ENCODE data around the gene GMPS. TPM values are rescaled to one million over a fixed set of nuclear protein-coding genes. Genes with fewer than 3 reads are reported as not detected.
"Not testable (repeated sequence)": the region's sequence is repeated elsewhere in the genome, so short reads cannot be mapped to it uniquely, and the experiment has no call there.

GMPS gene
- total RNA-seq, 1 donor from 2014 or later, result 16.2 TPM

DNA sequence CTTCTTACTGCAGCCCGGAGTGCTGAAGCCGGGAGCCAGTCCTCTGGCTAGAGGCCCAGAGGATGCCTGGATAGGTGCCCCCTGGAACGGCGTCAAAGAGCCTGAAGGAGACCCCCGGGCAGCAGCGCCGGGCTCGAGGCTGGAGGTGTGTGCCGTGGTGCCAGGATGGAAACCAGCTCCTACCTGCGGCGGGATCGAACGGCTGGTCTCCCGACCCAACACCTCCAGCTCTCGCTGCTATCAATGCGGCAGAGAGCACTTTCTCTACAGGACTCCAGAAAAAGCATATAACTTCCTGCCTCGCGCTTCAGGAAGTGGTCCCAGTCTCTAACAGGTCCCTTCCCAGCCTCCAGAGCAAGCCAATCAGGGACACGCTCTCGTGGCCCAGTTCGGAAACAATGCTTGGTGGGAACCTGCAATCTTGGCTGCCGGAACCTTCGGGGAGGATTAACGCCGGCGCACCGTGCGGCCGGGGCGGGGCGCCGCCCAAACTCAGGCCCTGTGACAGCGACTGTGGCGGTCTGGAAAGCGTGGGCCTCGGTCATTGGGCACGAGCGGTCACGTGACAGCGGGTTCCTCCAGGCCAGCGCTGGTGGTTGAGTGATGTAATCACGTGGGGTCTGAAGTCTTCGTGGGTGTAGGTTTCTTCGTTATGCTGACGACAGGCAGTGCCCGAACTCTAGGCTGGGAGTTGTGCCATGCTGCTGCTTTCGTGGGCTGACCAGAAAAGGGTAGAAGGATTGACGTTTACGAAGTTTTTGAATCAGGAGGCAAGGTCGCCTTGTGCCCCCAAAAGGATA is 16.1 kb upstream of the GMPS start, which contains the start of gene SLC33A1:
Gene SLC33A1 (minus strand): TSS at position 287 of the 800 bp plus-strand sequence. CDS start 430 bp downstream, outside the sequence.
- Histone ChIP-seq H3K27me3 (ENCODE audit: control insufficient read depth in 3 of 3, insufficient read depth in 3 of 3, low read length in 3 of 3) (no peaks in the 10 kb centered on the region), H3K9me3 (ENCODE audit: control insufficient read depth in 3 of 3, low read length in 3 of 3) (no peaks in the 10 kb centered on the region), H3K27ac (ENCODE audit: low read depth, low read length) (peak within 1 kb of the TSS; percentile 98), H3K4me1 (ENCODE audit: control insufficient read depth in 3 of 3, insufficient read depth in 3 of 3, low read length in 3 of 3) (peaks cover 19 to 25% (median 24%) of the 10 kb centered on the region in 3 donors), H3K36me3 (ENCODE audit: control insufficient read depth in 3 of 3, insufficient read depth in 3 of 3, low read length in 3 of 3) (no peaks in the 10 kb centered on the region), H3K4me3 (ENCODE audit: low read length in 3 of 3) (peak within 1 kb of the TSS; percentile 97 to 98 (median 97)), H3K9ac (ENCODE audit: low read depth in 1 of 3, low read length in 3 of 3) (peak within 1 kb of the TSS; percentile 96 to 98 (median 96))

DNA sequence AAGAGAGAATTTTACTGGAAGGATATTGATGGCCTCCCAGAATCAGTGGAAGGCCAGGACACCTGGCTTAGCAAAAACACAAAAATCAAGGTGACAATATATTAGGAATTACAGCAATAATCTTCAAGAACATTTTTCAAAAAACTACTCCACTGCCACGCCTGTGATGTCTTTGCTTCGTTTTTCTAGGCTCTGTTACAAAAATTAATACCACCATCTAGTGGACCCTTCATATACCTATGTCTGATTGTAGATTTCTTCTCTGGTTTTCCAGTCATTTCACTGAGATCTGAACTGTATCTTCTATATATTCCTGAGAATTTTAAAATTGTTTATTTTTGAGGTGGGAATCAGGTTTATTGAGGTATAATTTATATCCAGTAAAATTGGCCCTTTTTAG is 10.6 kb upstream of the GMPS start:
- Histone ChIP-seq H3K4me3 (ENCODE audit: low read length in 3 of 3) (no peak overlapping the region), H3K27me3 (ENCODE audit: control insufficient read depth in 3 of 3, insufficient read depth in 3 of 3, low read length in 3 of 3) (no peaks in the 10 kb centered on the region), H3K9me3 (ENCODE audit: control insufficient read depth in 3 of 3, low read length in 3 of 3) (no peaks in the 10 kb centered on the region), H3K27ac (ENCODE audit: low read depth, low read length) (no peak overlapping the region), H3K36me3 (ENCODE audit: control insufficient read depth in 3 of 3, insufficient read depth in 3 of 3, low read length in 3 of 3) (no peaks in the 10 kb centered on the region), H3K4me1 (ENCODE audit: control insufficient read depth in 3 of 3, insufficient read depth in 3 of 3, low read length in 3 of 3) (no peaks in the 10 kb centered on the region), H3K9ac (ENCODE audit: low read depth in 1 of 3, low read length in 3 of 3) (no peak overlapping the region)

DNA sequence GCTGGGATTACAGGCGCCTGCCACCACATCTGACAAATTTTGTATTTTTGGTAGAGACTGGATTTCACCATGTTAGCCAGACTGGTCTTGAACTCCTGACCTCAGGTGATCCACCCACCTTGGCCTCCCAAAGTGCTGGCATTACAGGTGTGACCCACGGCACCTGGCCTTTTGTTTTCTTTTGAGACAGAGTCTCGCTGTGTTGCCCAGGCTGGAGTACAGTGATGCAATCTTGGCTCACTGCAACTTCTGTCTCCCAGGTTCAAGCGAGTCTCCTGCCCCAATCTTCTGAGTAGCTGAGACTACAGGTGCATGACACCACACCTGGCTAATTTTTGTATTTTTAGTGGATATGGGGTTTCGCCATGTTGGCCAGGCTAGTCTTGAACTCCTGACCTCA is 10.0 kb upstream of the GMPS start:
- H3K9ac ChIP-seq (ENCODE audit: low read depth in 1 of 3, low read length in 3 of 3); H3K4me1 ChIP-seq (ENCODE audit: control insufficient read depth in 3 of 3, insufficient read depth in 3 of 3, low read length in 3 of 3); H3K4me3 ChIP-seq (ENCODE audit: low read length in 3 of 3); H3K36me3 ChIP-seq (ENCODE audit: control insufficient read depth in 3 of 3, insufficient read depth in 3 of 3, low read length in 3 of 3); H3K9me3 ChIP-seq (ENCODE audit: control insufficient read depth in 3 of 3, low read length in 3 of 3); H3K27ac ChIP-seq (ENCODE audit: low read depth, low read length); H3K27me3 ChIP-seq (ENCODE audit: control insufficient read depth in 3 of 3, insufficient read depth in 3 of 3, low read length in 3 of 3): not testable (repeated sequence)

DNA sequence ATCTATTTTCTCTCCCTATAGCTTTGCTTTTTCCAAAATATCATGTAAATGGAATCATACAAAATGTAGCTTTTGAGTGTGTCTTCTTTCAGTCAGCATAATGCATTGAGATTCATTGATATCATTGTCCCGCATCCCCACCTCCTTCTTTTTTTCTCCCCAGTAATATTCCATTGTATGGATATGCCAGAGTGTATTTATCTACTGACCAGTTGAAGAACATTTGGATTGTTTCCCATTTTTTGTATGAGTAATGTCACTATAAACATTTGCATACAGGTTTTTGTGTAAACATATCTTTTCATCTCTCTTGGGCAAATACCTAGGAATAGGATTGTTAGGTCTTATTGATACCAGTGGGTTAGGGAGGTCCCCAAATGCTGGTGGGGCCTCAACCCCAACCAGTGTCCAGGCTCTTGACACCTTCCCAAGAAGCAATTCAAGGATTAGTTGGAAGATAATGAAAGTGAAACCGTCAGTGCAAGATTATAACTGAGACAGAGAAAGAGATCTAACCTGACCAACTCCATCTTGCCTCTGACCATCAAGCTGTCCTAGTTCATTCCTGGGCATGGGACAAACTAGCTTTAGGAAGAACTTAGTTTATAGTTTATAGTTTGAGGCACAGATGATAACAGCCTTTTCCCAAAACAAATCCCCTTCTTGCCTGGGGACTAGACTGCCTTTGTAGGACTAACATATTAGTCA is 8.8 kb upstream of the GMPS start:
- H3K9ac ChIP-seq (ENCODE audit: low read depth in 1 of 3, low read length in 3 of 3), result no peak overlapping the region
- no peaks in the 10 kb centered on the region for H3K9me3 ChIP-seq (ENCODE audit: control insufficient read depth in 3 of 3, low read length in 3 of 3)
- no peaks in the 10 kb centered on the region for H3K4me1 ChIP-seq (ENCODE audit: control insufficient read depth in 3 of 3, insufficient read depth in 3 of 3, low read length in 3 of 3)
- H3K4me3 ChIP-seq (ENCODE audit: low read length in 3 of 3), result no peak overlapping the region
- no peaks in the 10 kb centered on the region for H3K27me3 ChIP-seq (ENCODE audit: control insufficient read depth in 3 of 3, insufficient read depth in 3 of 3, low read length in 3 of 3)
- H3K27ac ChIP-seq (ENCODE audit: low read depth, low read length), result no peak overlapping the region
- no peaks in the 10 kb centered on the region for H3K36me3 ChIP-seq (ENCODE audit: control insufficient read depth in 3 of 3, insufficient read depth in 3 of 3, low read length in 3 of 3)

DNA sequence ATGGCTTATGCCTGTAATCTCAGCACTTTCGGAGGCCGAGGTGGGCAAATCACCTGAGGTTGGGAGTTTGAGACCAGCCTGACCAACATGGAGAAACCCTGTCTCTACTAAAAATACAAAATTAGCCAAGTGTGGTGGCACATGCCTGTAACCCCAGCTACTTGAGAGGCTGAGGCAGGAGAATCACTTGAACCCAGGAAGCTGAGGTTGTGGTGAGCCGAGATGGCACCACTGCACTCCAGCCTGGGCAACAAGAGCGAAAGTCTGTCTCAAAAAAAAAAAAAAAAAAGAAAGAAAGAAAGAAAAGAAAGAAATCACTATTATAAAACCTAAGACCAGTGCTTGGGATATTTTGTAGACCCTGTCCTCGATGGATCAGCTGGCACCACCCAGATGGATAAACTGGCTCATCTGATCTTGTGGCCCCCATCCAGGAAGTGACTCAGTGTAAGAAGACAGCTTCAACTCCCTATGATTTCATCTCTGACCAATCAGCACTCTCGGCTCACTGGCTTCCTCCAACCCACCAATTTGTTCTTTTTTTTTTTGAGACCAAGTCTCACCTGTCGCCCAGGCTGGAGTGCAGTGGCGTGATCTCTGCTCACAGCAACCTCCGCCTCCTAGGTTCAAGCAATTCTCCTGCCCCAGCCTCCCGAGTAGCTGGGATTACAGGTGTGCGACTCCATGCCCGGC is 8.0 kb upstream of the GMPS start:
- not testable (repeated sequence) for H3K27me3 ChIP-seq (ENCODE audit: control insufficient read depth in 3 of 3, insufficient read depth in 3 of 3, low read length in 3 of 3); H3K9ac ChIP-seq (ENCODE audit: low read depth in 1 of 3, low read length in 3 of 3); H3K27ac ChIP-seq (ENCODE audit: low read depth, low read length); H3K4me1 ChIP-seq (ENCODE audit: control insufficient read depth in 3 of 3, insufficient read depth in 3 of 3, low read length in 3 of 3); H3K4me3 ChIP-seq (ENCODE audit: low read length in 3 of 3); H3K9me3 ChIP-seq (ENCODE audit: control insufficient read depth in 3 of 3, low read length in 3 of 3); H3K36me3 ChIP-seq (ENCODE audit: control insufficient read depth in 3 of 3, insufficient read depth in 3 of 3, low read length in 3 of 3)

DNA sequence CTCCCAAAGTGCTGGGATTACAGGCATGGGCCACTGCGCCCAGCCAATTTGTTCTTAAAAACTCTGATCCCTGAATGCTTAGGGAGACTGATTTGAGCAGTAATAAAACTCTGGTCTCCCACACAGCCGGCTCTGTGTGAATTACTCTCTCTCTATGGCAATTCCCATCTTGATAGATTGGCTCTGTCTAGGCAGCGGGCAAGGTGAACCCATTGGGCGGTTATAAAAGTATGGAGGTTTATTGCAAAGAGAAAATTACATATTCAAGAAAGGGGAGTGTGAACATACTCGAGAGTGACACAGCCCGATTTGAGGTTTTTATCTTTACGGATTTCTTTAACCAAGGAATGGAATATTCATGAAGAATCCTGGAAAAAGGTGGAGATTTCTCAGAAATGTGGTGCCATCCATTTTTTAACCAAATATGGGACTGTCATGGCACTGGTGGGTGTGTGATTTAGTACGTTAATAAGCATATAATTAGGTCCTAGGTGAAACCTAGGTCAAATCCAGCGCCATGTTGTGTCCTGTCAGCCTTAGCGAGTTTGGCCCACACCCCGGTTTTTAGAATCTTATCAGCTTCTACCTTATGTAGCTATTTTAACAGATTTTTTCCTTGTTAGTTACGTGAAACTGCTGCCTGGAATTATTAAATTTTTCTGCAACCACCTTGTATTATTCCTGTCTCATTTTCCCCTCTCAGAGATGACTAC is 7.2 kb upstream of the GMPS start:
- no peak overlapping the region for H3K27ac ChIP-seq (ENCODE audit: low read depth, low read length)
- no peaks in the 10 kb centered on the region for H3K9me3 ChIP-seq (ENCODE audit: control insufficient read depth in 3 of 3, low read length in 3 of 3)
- no peak overlapping the region for H3K9ac ChIP-seq (ENCODE audit: low read depth in 1 of 3, low read length in 3 of 3)
- H3K4me1 ChIP-seq (ENCODE audit: control insufficient read depth in 3 of 3, insufficient read depth in 3 of 3, low read length in 3 of 3), result no peaks in the 10 kb centered on the region
- no peaks in the 10 kb centered on the region for H3K36me3 ChIP-seq (ENCODE audit: control insufficient read depth in 3 of 3, insufficient read depth in 3 of 3, low read length in 3 of 3)
- H3K4me3 ChIP-seq (ENCODE audit: low read length in 3 of 3), result no peak overlapping the region
- H3K27me3 ChIP-seq (ENCODE audit: control insufficient read depth in 3 of 3, insufficient read depth in 3 of 3, low read length in 3 of 3), result no peaks in the 10 kb centered on the region

DNA sequence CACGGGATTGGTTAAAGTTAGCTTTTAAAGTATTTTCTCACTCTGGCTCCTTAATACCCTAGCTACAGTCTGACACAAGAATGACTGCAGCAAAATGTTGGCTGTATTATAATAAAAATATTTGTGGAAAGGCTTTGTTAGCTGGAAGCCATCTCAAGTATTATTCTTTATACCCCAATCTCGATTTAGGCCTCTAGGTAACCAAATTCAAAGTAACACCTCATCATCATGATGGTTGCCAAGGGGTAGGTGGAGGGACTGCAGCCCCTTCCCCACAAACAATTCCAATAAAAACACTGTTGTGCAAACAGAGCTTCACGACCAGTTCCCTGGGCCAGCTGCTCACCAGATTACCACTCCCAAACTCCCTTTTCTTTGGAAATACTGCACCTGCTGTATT is 759 bp upstream of the GMPS start:
- Histone ChIP-seq H3K27ac (ENCODE audit: low read depth, low read length) (peak overlapping the region; percentile 80), H3K4me3 (ENCODE audit: low read length in 3 of 3) (peak overlapping the region; percentile 73 to 89 (median 74)), H3K9me3 (ENCODE audit: control insufficient read depth in 3 of 3, low read length in 3 of 3) (no peaks in the 10 kb centered on the region), H3K9ac (ENCODE audit: low read depth in 1 of 3, low read length in 3 of 3) (peak overlapping the region; percentile 86 to 90 (median 87)), H3K4me1 (ENCODE audit: control insufficient read depth in 3 of 3, insufficient read depth in 3 of 3, low read length in 3 of 3) (peaks cover 10 to 21% (median 17%) of the 10 kb centered on the region in 3 donors), H3K27me3 (ENCODE audit: control insufficient read depth in 3 of 3, insufficient read depth in 3 of 3, low read length in 3 of 3) (no peaks in the 10 kb centered on the region), H3K36me3 (ENCODE audit: control insufficient read depth in 3 of 3, insufficient read depth in 3 of 3, low read length in 3 of 3) (no peaks in the 10 kb centered on the region)

DNA sequence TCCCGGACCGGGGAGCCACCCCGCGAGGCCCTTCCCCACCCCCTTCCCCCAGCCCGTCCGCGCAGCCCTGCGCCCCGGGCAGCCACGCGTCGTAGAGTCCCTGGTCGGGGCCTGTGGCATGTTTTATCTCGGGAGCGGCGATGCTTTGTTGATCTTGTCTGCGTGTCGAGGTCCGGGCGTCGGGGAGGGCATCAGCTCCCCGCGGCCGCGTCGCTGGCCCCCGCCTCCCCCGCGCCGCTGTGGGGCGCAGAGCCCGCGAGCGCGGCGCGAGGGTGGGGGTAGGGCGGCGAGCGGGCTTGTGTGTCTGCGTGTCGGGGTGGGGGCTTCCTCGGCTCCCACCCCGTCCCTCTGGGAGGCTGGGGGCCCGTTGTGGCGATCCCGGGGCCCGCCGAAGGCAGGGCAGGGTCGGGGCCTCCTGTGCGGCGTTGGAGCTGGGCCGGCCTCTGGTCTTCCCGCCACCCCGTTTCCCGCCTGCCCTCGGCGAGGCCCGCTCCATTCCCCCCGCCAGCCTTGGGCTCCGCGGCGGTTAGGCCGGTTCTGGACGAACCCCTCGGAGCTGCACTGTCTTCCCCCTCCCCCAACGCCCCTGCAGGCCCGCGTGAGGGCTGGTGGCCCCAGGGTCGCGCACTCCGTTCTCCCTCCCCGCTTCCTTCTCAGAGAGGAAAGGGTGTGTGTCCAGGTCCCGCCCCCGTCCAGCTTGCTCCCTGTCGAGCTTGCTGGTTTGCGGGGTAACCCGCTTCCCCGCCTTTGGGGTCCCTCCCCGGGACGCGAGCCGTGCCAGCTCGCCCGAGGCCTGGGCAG is 695 bp downstream of the GMPS start:
- peak overlapping the region; percentile 86 for H3K27ac ChIP-seq (ENCODE audit: low read depth, low read length)
- peaks cover 10 to 26% (median 17%) of the 10 kb centered on the region in 3 donors for H3K4me1 ChIP-seq (ENCODE audit: control insufficient read depth in 3 of 3, insufficient read depth in 3 of 3, low read length in 3 of 3)
- H3K9me3 ChIP-seq (ENCODE audit: control insufficient read depth in 3 of 3, low read length in 3 of 3), result no peaks in the 10 kb centered on the region
- H3K36me3 ChIP-seq (ENCODE audit: control insufficient read depth in 3 of 3, insufficient read depth in 3 of 3, low read length in 3 of 3), result no peaks in the 10 kb centered on the region
- no peaks in the 10 kb centered on the region for H3K27me3 ChIP-seq (ENCODE audit: control insufficient read depth in 3 of 3, insufficient read depth in 3 of 3, low read length in 3 of 3)
- peak overlapping the region; percentile 79 to 88 (median 87) for H3K9ac ChIP-seq (ENCODE audit: low read depth in 1 of 3, low read length in 3 of 3)
- peak overlapping the region; percentile 79 to 89 (median 79) for H3K4me3 ChIP-seq (ENCODE audit: low read length in 3 of 3)

DNA sequence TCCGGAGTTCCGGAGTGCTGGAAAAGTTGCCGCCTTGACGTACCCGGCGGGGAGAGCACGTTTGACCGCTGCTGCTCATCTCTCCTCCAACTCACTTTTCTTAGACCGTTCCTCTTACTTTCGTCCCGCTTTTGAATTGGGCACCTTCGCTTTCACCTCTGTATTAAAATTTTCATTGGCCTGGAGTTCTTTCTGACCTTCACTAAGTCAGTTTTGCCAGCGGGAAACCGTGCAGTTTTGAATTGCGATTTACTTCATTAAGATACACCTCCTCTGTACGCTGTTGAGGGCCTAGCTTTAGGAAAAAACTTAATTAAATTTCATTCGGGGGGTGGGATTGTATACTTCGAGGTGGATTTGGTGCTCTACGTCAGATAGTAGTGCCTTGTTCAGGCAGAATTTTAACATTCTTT is 1.3 kb downstream of the GMPS start:
- H3K36me3 ChIP-seq (ENCODE audit: control insufficient read depth in 3 of 3, insufficient read depth in 3 of 3, low read length in 3 of 3), result no peaks in the 10 kb centered on the region
- peak overlapping the region; percentile 86 for H3K27ac ChIP-seq (ENCODE audit: low read depth, low read length)
- H3K9ac ChIP-seq (ENCODE audit: low read depth in 1 of 3, low read length in 3 of 3), result peak overlapping the region; percentile 79 to 88 (median 87)
- H3K4me1 ChIP-seq (ENCODE audit: control insufficient read depth in 3 of 3, insufficient read depth in 3 of 3, low read length in 3 of 3), result peaks cover 10 to 26% (median 17%) of the 10 kb centered on the region in 3 donors
- no peaks in the 10 kb centered on the region for H3K9me3 ChIP-seq (ENCODE audit: control insufficient read depth in 3 of 3, low read length in 3 of 3)
- no peaks in the 10 kb centered on the region for H3K27me3 ChIP-seq (ENCODE audit: control insufficient read depth in 3 of 3, insufficient read depth in 3 of 3, low read length in 3 of 3)
- peak overlapping the region; percentile 79 to 89 (median 79) for H3K4me3 ChIP-seq (ENCODE audit: low read length in 3 of 3)
